ENCODE results near the gene CLEC1A.

The CLEC1A gene

DNA sequence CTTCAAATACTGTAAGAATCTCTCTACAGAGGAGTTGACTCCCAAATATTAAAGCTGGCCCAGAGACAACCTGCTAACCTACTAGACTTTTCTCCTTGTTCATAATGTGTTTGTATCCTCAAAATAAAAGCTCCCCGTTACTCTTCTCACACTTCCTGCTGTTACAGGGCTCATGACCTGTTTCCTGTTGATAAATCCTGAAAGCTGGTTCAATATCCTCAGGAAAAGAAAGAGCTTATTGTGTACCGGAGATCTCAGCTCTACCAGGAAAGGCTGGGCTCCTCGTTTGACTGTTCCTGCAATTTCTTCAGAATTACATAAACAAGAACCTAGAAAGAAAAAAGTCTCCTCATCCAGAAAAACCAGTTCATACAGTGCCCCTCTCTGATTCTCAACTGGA lies 30.8 kb downstream of the CLEC1A start:
- H3K4me3 ChIP-seq (ENCODE audit: low read depth, low read length) = no peak overlapping the region
- TF ChIP-seq CTCF (IDR thresholded peaks at IDR 0.05; ENCODE audit: low read depth, low read length, missing control alignments) = no peak

GRCh38 chr12:10067264-10067663 lies 31.5 kb downstream of the CLEC1A start:
- no peak overlapping the region for H3K4me3 ChIP-seq (ENCODE audit: low read depth, low read length)
- in situ Hi-C loops (cut with HindIII; ENCODE audit: low sequenced_read_pairs) = no loop called here
- no peak for TF ChIP-seq CTCF (IDR thresholded peaks at IDR 0.05; ENCODE audit: low read depth, low read length, missing control alignments)
- DNase-seq (ENCODE audit: low read depth) = no peak

More for the DNA sequence above, 30.8 kb downstream of the CLEC1A start:
- DNase-seq (ENCODE audit: low read depth) = no peak
- in situ Hi-C loops (cut with HindIII; ENCODE audit: low sequenced_read_pairs) = no loop called here

- no peak for DNase-seq (ENCODE audit: low read depth)
- in situ Hi-C loops (cut with HindIII; ENCODE audit: low sequenced_read_pairs) = no loop called here
Observed at GRCh38 chr12:10065241-10065640, 33.5 kb downstream of the CLEC1A start.

GRCh38 chr12:10058387-10058786 lies 40.4 kb downstream of the CLEC1A start:
- in situ Hi-C loops (cut with HindIII; ENCODE audit: low sequenced_read_pairs) = no loop called here
- H3K4me3 ChIP-seq (ENCODE audit: low read depth, low read length) = no peak overlapping the region
- no peak for DNase-seq (ENCODE audit: low read depth)
- TF ChIP-seq CTCF (IDR thresholded peaks at IDR 0.05; ENCODE audit: low read depth, low read length, missing control alignments) = no peak

More at GRCh38 chr12:10065241-10065640, 33.5 kb downstream of the CLEC1A start:
- TF ChIP-seq CTCF (IDR thresholded peaks at IDR 0.05; ENCODE audit: low read depth, low read length, missing control alignments) = no peak
- H3K4me3 ChIP-seq (ENCODE audit: low read depth, low read length) = no peak overlapping the region

GRCh38 chr12:10052193-10052913 lies 46.4 kb downstream of the CLEC1A start:
- no peak for DNase-seq (ENCODE audit: low read depth)
- no peak for TF ChIP-seq CTCF (IDR thresholded peaks at IDR 0.05; ENCODE audit: low read depth, low read length, missing control alignments)
- H3K4me3 ChIP-seq (ENCODE audit: low read depth, low read length) = no peak overlapping the region
- in situ Hi-C loops (cut with HindIII; ENCODE audit: low sequenced_read_pairs) = no loop called here

GRCh38 chr12:10048526-10048925 lies 50.3 kb downstream of the CLEC1A start:
- no peak for DNase-seq (ENCODE audit: low read depth)
- no peak for TF ChIP-seq CTCF (IDR thresholded peaks at IDR 0.05; ENCODE audit: low read depth, low read length, missing control alignments)
- in situ Hi-C loops (cut with HindIII; ENCODE audit: low sequenced_read_pairs) = no loop called here
- H3K4me3 ChIP-seq (ENCODE audit: low read depth, low read length) = no peak overlapping the region
